ENCODE data around the gene ALAD. TPM values are rescaled to one million over a fixed set of nuclear protein-coding genes. Genes with fewer than 3 reads are reported as not detected.

ALAD gene
- total and polyA plus RNA-seq, 9 of the 15 experiments (the other 6 are each of a cell fraction or from before 2014, with no cell fraction given), result 1.3 to 12.7 (median 6.8) TPM

GRCh38 chr9:113340011-113340699 lies 60.9 kb downstream of the ALAD start, which contains the start of gene WDR31 (continued):
- TF ChIP-seq DMBX1 (CRISPR knock-in tag; IDR thresholded peaks at IDR 0.05; ENCODE audit: borderline replicate concordance) (no peak), HOMEZ (CRISPR knock-in tag; IDR thresholded peaks at IDR 0.05) (no peak), POLR2A (conservative IDR thresholded peaks at IDR 0.05) (peak; percentile 82), FOS (IDR thresholded peaks at IDR 0.05; ENCODE audit: extremely low read depth, insufficient read length) (no peak), GABPA (tag; conservative IDR thresholded peaks at IDR 0.05; ENCODE audit: low read depth) (peak; percentile 92), HNRNPUL1 (IDR thresholded peaks at IDR 0.05; ENCODE audit: low read length) (no peak), ATF7 (IDR thresholded peaks at IDR 0.05) (peak; percentile 70), GATA2 (CRISPR knock-in tag; IDR thresholded peaks at IDR 0.05) (no peak), CLOCK (CRISPR knock-in tag; IDR thresholded peaks at IDR 0.05; ENCODE audit: borderline replicate concordance) (no peak), HCFC1 (IDR thresholded peaks at IDR 0.05; ENCODE audit: low read depth, low read length) (peak; percentile 85), RBFOX2 (IDR thresholded peaks at IDR 0.05; ENCODE audit: low read depth, low read length) (peak; percentile 87), HBP1 (CRISPR knock-in tag; IDR thresholded peaks at IDR 0.05) (no peak), SAP30 (IDR thresholded peaks at IDR 0.05; ENCODE audit: borderline replicate concordance, insufficient read depth, low read depth, low read length, poor library complexity, severe bottlenecking) (peak; percentile 87), MCM7 (IDR thresholded peaks at IDR 0.05) (no peak), ZNF699 (CRISPR knock-in tag; IDR thresholded peaks at IDR 0.05; ENCODE audit: insufficient replicate concordance) (no peak), ZNF668 (CRISPR knock-in tag; IDR thresholded peaks at IDR 0.05) (no peak), ZNF217 (CRISPR knock-in tag; IDR thresholded peaks at IDR 0.05) (no peak), ZNF324 (CRISPR knock-in tag; IDR thresholded peaks at IDR 0.05) (no peak), SAFB2 (IDR thresholded peaks at IDR 0.05; ENCODE audit: borderline replicate concordance, low read depth, low read length, severe bottlenecking) (no peak), SMARCE1 (IDR thresholded peaks at IDR 0.05) (no peak), ATF2 (CRISPR knock-in tag; IDR thresholded peaks at IDR 0.05) (no peak), NFIC (IDR thresholded peaks at IDR 0.05) (peak; percentile 68), ZNF175 (CRISPR knock-in tag; IDR thresholded peaks at IDR 0.05; ENCODE audit: low read depth) (no peak)
